Fibroblast of lung (primary cell): ENCODE data around the gene ZSCAN21. TPM values are rescaled to one million over a fixed set of nuclear protein-coding genes. Genes with fewer than 3 reads are reported as not detected.
A peak's percentile ranks its signal among the peaks of the same experiment; 100 is the strongest.

Experiments used
- DNase-seq, 2 donors: peaks; one replicate each; pipeline versions ENCODE4 v3.0.0 to v3.0.0-alpha.2; 2010; ENCODE audit warnings: low read depth in 2 of 2
- H2AFZ ChIP-seq: 2 replicates; pipeline ENCODE4 v1.5.1; 2012; ENCODE audit warnings: low read length, control low read depth, inconsistent platforms
- H3K27ac ChIP-seq: 2 replicates; pipeline ENCODE4 v1.5.1; 2011; ENCODE audit warnings: low read length, control low read depth; ENCODE audit not compliant: insufficient read depth
- H3K27me3 ChIP-seq: 2 replicates; pipeline ENCODE4 v1.5.1; 2011; ENCODE audit warnings: mild to moderate bottlenecking, low read length; ENCODE audit not compliant: control insufficient read depth, insufficient read depth
- H3K36me3 ChIP-seq: 2 replicates; pipeline ENCODE4 v1.5.1; 2011; ENCODE audit warnings: low read length; ENCODE audit not compliant: control insufficient read depth, insufficient read depth
- H3K4me1 ChIP-seq: 2 replicates; pipeline ENCODE4 v1.5.1; 2011; ENCODE audit warnings: low read length; ENCODE audit not compliant: control insufficient read depth, insufficient read depth; ENCODE audit errors: extremely low read depth
- H3K4me2 ChIP-seq: 2 replicates; pipeline ENCODE4 v1.5.1; 2011; ENCODE audit warnings: low read length, control low read depth; ENCODE audit not compliant: insufficient read depth; ENCODE audit errors: extremely low read depth
- H3K4me3 ChIP-seq, 4 experiments: fragments of 200-600 bp in 1 of 4; sonication (generic) in 1 of 4; replicated peaks in 1 of 4; 2 replicates each; pipeline ENCODE4 v1.5.1; 2011 to 2016; ENCODE audit warnings: low read length in 4 of 4, low read depth in 3 of 4, mild to moderate bottlenecking in 3 of 4, control low read depth in 2 of 4, inconsistent platforms in 1 of 4, mixed read lengths in 1 of 4; ENCODE audit not compliant: insufficient read depth in 1 of 4; ENCODE audit errors: control extremely low read depth in 1 of 4
- H3K79me2 ChIP-seq: 2 replicates; pipeline ENCODE4 v1.5.1; 2012; ENCODE audit warnings: mild to moderate bottlenecking, low read length, inconsistent platforms; ENCODE audit not compliant: control insufficient read depth, insufficient read depth
- H3K9ac ChIP-seq: 2 replicates; pipeline ENCODE4 v1.5.1; 2011; ENCODE audit warnings: mild to moderate bottlenecking, low read length, control low read depth; ENCODE audit not compliant: insufficient read depth
- H3K9me3 ChIP-seq: 2 replicates; pipeline ENCODE4 v1.5.1; 2012; ENCODE audit warnings: low read depth, low read length; ENCODE audit not compliant: control insufficient read depth, insufficient read depth
- H4K20me1 ChIP-seq: 2 replicates; pipeline ENCODE4 v1.5.1; 2011; ENCODE audit warnings: low read length; ENCODE audit not compliant: control insufficient read depth, insufficient read depth; ENCODE audit errors: extremely low read depth
- EZH2 ChIP-seq: IDR thresholded peaks from 2 replicates; pipeline ENCODE4 v1.5.1; 2012; ENCODE audit warnings: low read length, control low read depth, mild to moderate bottlenecking; ENCODE audit errors: missing control alignments
- polyA plus RNA-seq, 2 donors: library from polyadenylated mRNA; depleted of rRNA in 1 of 2; stranded (reverse) in 1 of 2; unstranded in 1 of 2; fragments of >200 nt; gene quantifications; 2 replicates each; pipeline ENCODE4 v1.2.1, GENCODE V29; 2011 to 2012; ENCODE audit warnings: missing spikeins in 1 of 2
- total RNA-seq: library from RNA; depleted of rRNA; stranded (reverse); fragments of >200 nt; gene quantifications from 2 replicates; pipeline ENCODE4 v1.2.1, GENCODE V29; 2014
- TF ChIP-seq, protein P1 (sequence below), 2 donors: IDR thresholded peaks in 1 of 2; conservative IDR thresholded peaks in 1 of 2; 1 replicate in 1 of 2; 2 replicates in 1 of 2; pipeline ENCODE4 v1.5.1; 2011 to 2012; ENCODE audit warnings: low read length in 2 of 2, control low read depth in 1 of 2, inconsistent platforms in 1 of 2, low read depth in 1 of 2, mild to moderate bottlenecking in 1 of 2

ZSCAN21 gene
- total and polyA plus RNA-seq, 2 donors (not counting 1 experiment from before 2014, with no cell fraction given), result 11.1 to 11.3 TPM

GRCh38 chr7:100021297-100021696, 28.3 kb upstream of the ZSCAN21 start:
- H3K79me2 ChIP-seq, result peaks cover 47% of the 10 kb centered on the region
- H4K20me1 ChIP-seq, result no peaks in the 10 kb centered on the region
- peaks cover 2% of the 10 kb centered on the region for H3K4me1 ChIP-seq
- TF ChIP-seq EZH2, result no peak
- TF ChIP-seq, protein P1, sequence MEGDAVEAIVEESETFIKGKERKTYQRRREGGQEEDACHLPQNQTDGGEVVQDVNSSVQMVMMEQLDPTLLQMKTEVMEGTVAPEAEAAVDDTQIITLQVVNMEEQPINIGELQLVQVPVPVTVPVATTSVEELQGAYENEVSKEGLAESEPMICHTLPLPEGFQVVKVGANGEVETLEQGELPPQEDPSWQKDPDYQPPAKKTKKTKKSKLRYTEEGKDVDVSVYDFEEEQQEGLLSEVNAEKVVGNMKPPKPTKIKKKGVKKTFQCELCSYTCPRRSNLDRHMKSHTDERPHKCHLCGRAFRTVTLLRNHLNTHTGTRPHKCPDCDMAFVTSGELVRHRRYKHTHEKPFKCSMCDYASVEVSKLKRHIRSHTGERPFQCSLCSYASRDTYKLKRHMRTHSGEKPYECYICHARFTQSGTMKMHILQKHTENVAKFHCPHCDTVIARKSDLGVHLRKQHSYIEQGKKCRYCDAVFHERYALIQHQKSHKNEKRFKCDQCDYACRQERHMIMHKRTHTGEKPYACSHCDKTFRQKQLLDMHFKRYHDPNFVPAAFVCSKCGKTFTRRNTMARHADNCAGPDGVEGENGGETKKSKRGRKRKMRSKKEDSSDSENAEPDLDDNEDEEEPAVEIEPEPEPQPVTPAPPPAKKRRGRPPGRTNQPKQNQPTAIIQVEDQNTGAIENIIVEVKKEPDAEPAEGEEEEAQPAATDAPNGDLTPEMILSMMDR (conservative IDR thresholded peaks at IDR 0.05 in 1 of 2, IDR thresholded peaks at IDR 0.05 in 1 of 2; ENCODE audit: low read depth in 1 of 2, low read length in 2 of 2), result no peak
- no peak overlapping the region for H2AFZ ChIP-seq
- no peak overlapping the region for H3K4me2 ChIP-seq
- peaks cover 15% of the 10 kb centered on the region for H3K36me3 ChIP-seq
- no peak overlapping the region for H3K4me3 ChIP-seq
- no peak overlapping the region for H3K27ac ChIP-seq
- H3K9ac ChIP-seq, result no peak overlapping the region
- no peaks in the 10 kb centered on the region for H3K9me3 ChIP-seq
- no peaks in the 10 kb centered on the region for H3K27me3 ChIP-seq
- DNase-seq, result peak in 1 of 2 donors; percentile 33

DNA sequence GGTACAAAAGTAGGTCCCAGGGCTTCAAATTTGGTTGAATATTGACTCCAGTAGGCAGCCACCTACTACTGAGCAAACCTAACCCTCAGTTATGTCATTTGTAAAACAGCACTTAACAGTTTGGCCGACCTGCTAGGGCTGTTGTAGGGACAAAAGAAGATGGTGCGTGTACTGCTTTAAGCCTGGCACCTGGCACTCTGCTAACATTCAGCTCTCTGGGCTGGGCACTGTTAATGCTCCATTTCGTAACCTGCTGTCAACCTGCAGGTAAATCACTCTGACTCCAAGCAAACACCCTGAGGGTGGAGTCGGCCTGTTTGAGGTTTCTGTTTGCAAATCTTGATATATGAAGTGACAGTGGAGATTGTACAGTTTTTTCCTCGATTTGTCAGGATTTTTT, 27.0 kb upstream of the ZSCAN21 start:
- Histone ChIP-seq H3K9me3 (no peaks in the 10 kb centered on the region), H3K79me2 (peaks cover 33% of the 10 kb centered on the region), H3K4me2 (no peak overlapping the region), H4K20me1 (no peaks in the 10 kb centered on the region), H3K9ac (no peak overlapping the region), H3K4me1 (no peaks in the 10 kb centered on the region), H2AFZ (no peak overlapping the region), H3K36me3 (peaks cover 15% of the 10 kb centered on the region), H3K27ac (no peak overlapping the region), H3K4me3 (no peak overlapping the region), H3K27me3 (no peaks in the 10 kb centered on the region)
- no peak for DNase-seq
- TF ChIP-seq EZH2, result no peak

DNA sequence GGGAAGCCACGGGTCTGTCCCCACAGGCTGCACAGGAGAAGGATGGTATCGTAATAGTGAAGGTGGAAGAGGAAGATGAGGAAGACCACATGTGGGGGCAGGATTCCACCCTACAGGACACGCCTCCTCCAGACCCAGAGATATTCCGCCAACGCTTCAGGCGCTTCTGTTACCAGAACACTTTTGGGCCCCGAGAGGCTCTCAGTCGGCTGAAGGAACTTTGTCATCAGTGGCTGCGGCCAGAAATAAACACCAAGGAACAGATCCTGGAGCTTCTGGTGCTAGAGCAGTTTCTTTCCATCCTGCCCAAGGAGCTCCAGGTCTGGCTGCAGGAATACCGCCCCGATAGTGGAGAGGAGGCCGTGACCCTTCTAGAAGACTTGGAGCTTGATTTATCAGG, 26.0 kb upstream of the ZSCAN21 start:
- H3K9ac ChIP-seq, result no peak overlapping the region
- no peaks in the 10 kb centered on the region for H3K27me3 ChIP-seq
- no peaks in the 10 kb centered on the region for H3K9me3 ChIP-seq
- H3K79me2 ChIP-seq, result peaks cover 25% of the 10 kb centered on the region
- DNase-seq, result no peak
- TF ChIP-seq EZH2, result no peak
- TF ChIP-seq, protein P1 (conservative IDR thresholded peaks at IDR 0.05 in 1 of 2, IDR thresholded peaks at IDR 0.05 in 1 of 2; ENCODE audit: low read depth in 1 of 2, low read length in 2 of 2), result no peak
- no peaks in the 10 kb centered on the region for H3K4me1 ChIP-seq
- no peaks in the 10 kb centered on the region for H4K20me1 ChIP-seq
- no peak overlapping the region for H3K27ac ChIP-seq
- no peak overlapping the region for H3K4me3 ChIP-seq
- H2AFZ ChIP-seq, result no peak overlapping the region
- H3K4me2 ChIP-seq, result no peak overlapping the region
- H3K36me3 ChIP-seq, result peaks cover 15% of the 10 kb centered on the region
